Measurements from ENCODE around the gene BCL2. TPM values are rescaled to one million over a fixed set of nuclear protein-coding genes. Genes with fewer than 3 reads are reported as not detected.

Gene BCL2
- total RNA-seq, 2 experiments from 2014 or later, result 1.4 to 2.5 TPM

GRCh38 chr18:63237881-63238692 lies 81.5 kb downstream of the BCL2 start:
- Histone ChIP-seq H3K4me3 (ENCODE audit: low read depth, low read length, poor library complexity, severe bottlenecking) (no peak overlapping the region), H3K36me3 (ENCODE audit: insufficient read depth, low read length) (no peaks in the 10 kb centered on the region), H3K9me2 (ENCODE audit: insufficient read depth, low read length) (no peaks in the 10 kb centered on the region), H2AFZ (ENCODE audit: low read length) (no peak overlapping the region), H3K79me2 (ENCODE audit: insufficient read depth, low read depth, low read length) (no peaks in the 10 kb centered on the region), H4K20me1 (ENCODE audit: insufficient read depth, low read length) (no peaks in the 10 kb centered on the region), H3K4me2 (ENCODE audit: low read length) (no peak overlapping the region), H3K4me1 (ENCODE audit: insufficient read depth, low read length, poor library complexity, severe bottlenecking) (no peaks in the 10 kb centered on the region), H3K9me3 (ENCODE audit: low read length) (no peaks in the 10 kb centered on the region), H3K27ac (ENCODE audit: low read depth, low read length, poor library complexity, severe bottlenecking) (no peak overlapping the region)
- intact Hi-C loops (cut with micrococcal nuclease; ENCODE audit: unreplicated experiment), result no loop called here
- no TSS peak for BruUV-seq (replicated peaks)
- DNase-seq (ENCODE audit: low spot score), result no peak
- TF ChIP-seq CTCF (conservative IDR thresholded peaks at IDR 0.05; ENCODE audit: low read length), result no peak
- TF ChIP-seq EZH2phosphoT487 (IDR thresholded peaks at IDR 0.05; ENCODE audit: borderline replicate concordance, low read depth, low read length), result no peak
- ChIA-PET POLR2A (no interaction called here), CTCF (ENCODE audit: unreplicated experiment) (no interaction called here)

GRCh38 chr18:63236921-63237846 lies 82.4 kb downstream of the BCL2 start:
- H3K79me2 ChIP-seq (ENCODE audit: insufficient read depth, low read depth, low read length), result no peaks in the 10 kb centered on the region
- BruUV-seq (replicated peaks), result no TSS peak
- no peak overlapping the region for H2AFZ ChIP-seq (ENCODE audit: low read length)
- H3K4me1 ChIP-seq (ENCODE audit: insufficient read depth, low read length, poor library complexity, severe bottlenecking), result no peaks in the 10 kb centered on the region
- H3K27ac ChIP-seq (ENCODE audit: low read depth, low read length, poor library complexity, severe bottlenecking), result no peak overlapping the region
- CTCF ChIA-PET (ENCODE audit: unreplicated experiment), result no interaction called here
- H3K36me3 ChIP-seq (ENCODE audit: insufficient read depth, low read length), result no peaks in the 10 kb centered on the region
- no peak overlapping the region for H3K4me3 ChIP-seq (ENCODE audit: low read depth, low read length, poor library complexity, severe bottlenecking)
- intact Hi-C loops (cut with micrococcal nuclease; ENCODE audit: unreplicated experiment), result no loop called here
- no peaks in the 10 kb centered on the region for H4K20me1 ChIP-seq (ENCODE audit: insufficient read depth, low read length)
- DNase-seq (ENCODE audit: low spot score), result no peak
- TF ChIP-seq CTCF (conservative IDR thresholded peaks at IDR 0.05; ENCODE audit: low read length) (no peak), EZH2phosphoT487 (IDR thresholded peaks at IDR 0.05; ENCODE audit: borderline replicate concordance, low read depth, low read length) (no peak)
- H3K4me2 ChIP-seq (ENCODE audit: low read length), result no peak overlapping the region
- no peaks in the 10 kb centered on the region for H3K9me2 ChIP-seq (ENCODE audit: insufficient read depth, low read length)
- POLR2A ChIA-PET, result no interaction called here
- no peaks in the 10 kb centered on the region for H3K9me3 ChIP-seq (ENCODE audit: low read length)
